ENCODE measurements around the gene ZNF618. TPM values are rescaled to one million over a fixed set of nuclear protein-coding genes. Genes with fewer than 3 reads are reported as not detected.

ZNF618 gene
- total RNA-seq, 2 donors from 2014 or later = 2.5 to 3.3 TPM

Other genes starting within 250 kb of the ZNF618 start
- under 1 TPM; 0.39 to 0.64 TPM for gene AMBP, start 202.0 kb downstream of the ZNF618 start, total RNA-seq
- 10 to 100 TPM; 19.5 to 27.9 TPM for gene KIF12, start 223.0 kb downstream of the ZNF618 start, total RNA-seq

All from left colon (tissue), 2 donors.